Stimulated activated CD8-positive, alpha-beta memory T cell treated with anti-CD3 and anti-CD28 coated beads, Interleukin-7, amount 100 ng/mL, for 1 hour (primary cell): Measurements from ENCODE around the gene PUSL1.
"Not testable (repeated sequence)": the region's sequence is repeated elsewhere in the genome, so short reads cannot be mapped to it uniquely, and the experiment has no call there.

ENCODE experiments used
- DNase-seq, 2 donors: peaks; one replicate each; pipeline ENCODE4 v3.0.0-alpha.2; 2020; ENCODE audit warnings: low read depth in 2 of 2

PUSL1 gene

DNA sequence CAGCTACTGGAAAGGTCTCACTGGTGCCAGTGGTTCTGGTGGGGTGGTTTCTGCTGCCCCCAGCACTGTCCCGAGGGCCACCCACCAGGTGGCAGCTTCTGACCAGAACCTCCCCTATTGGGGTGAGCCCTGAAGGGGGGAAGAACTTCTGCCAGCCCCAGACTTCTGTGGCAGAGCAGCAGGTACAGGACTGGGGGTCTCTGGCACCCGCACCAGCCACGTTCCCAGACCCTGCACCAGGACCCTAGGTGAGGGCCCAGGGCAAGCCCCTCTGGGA, 1.6 kb downstream of the PUSL1 start:
- no peak for DNase-seq

DNA sequence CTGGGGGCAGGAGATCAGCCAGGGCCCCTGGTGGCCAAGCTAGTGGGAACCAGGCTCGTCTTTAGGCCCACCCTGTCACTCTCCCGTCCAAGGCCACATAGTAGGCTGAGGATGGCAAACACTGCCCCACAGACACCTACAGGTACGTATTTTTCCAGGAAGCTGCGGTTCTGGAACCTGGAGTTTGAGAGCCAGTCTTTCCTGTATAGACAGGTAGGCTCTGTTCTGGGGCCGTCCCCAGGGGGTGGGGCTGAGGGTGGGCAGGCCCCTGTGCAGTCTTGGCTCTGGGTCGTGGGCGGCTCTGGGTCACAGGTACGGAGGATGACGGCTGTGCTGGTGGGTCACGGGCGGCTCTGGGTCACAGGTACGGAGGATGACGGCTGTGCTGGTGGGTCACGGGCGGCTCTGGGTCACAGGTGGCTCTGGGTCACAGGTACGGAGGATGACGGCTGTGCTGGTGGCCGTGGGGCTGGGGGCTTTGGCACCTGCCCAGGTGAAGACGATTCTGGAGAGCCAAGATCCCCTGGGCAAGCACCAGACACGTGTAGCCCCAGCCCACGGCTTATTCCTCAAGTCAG, 2.2 kb downstream of the PUSL1 start:
- no peak for DNase-seq

DNA sequence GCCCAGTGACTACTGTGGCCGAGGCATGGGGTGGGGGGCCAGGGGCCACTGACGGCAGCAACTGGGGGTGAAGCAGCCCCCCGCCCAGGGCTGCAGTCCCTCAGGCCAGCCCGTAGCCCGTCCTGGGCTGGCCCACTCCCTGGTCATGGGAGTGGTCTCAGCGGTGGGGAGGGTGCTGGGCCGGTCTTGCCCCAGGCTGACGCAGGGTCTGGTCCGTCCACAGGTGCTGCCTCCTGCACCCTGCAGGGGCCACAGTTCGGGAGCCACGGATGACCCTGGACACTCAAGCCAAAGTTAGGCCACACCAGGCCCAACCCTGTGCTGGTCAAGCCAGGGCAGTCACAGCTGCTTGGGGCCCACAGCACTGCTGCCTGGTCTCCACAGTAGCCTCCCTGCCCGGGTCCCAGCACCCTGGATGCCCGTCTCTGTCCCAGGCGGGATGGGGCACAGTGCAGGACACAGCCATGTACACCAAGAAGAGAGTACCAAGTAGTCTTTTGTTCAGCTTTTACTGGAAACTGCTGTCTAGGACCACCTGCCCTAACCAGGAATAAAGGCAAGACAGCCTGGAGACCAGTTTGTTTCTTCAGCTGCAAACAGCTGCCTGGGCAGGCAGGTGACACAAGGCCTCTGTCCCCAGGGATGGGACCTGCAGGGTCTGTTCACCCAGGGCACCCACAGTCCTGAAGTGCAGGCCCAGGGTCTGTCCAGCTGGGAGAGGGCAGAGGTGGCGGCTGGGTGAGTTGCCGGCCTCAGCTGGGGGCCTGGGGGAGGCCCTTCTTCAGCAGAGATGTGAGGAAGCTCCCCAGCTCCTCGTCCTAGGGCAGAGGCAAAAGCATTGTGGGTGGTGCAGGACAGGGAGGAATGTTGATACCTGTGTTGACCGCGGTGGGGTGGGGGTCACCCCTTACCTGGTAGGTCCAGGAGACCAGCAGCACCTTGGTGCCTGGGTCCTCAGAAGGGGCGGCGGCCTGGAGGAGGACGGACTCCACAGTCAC, 3.0 kb downstream of the PUSL1 start:
- DNase-seq, result no peak

GRCh38 chr1:1312450-1313314, 4.3 kb downstream of the PUSL1 start:
- no peak for DNase-seq

- DNase-seq, result no peak
Measured at GRCh38 chr1:1313500-1314236, 5.3 kb downstream of the PUSL1 start.

DNA sequence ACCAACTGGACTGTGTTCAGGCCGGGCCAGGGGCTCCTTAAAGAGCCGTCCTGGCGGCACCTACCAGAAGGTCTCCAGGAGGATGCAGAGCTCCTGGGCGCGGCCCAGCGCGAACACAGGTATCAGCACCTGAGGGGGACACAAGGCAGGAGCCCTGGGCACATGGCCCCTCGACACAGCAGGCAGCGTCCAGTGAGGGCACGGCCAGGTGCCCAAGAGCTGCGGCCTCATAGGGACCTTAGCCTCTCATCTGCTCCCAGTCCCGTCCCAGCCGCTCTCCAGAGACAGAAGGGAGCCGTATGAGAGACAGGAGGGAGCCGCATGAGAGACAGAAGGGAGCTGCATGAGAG, 5.8 kb downstream of the PUSL1 start:
- no peak for DNase-seq

- no peak for DNase-seq
Measured at GRCh38 chr1:1314678-1315335, 6.4 kb downstream of the PUSL1 start.

- no peak for DNase-seq
Measured at GRCh38 chr1:1315435-1315954, 7.1 kb downstream of the PUSL1 start.

DNA sequence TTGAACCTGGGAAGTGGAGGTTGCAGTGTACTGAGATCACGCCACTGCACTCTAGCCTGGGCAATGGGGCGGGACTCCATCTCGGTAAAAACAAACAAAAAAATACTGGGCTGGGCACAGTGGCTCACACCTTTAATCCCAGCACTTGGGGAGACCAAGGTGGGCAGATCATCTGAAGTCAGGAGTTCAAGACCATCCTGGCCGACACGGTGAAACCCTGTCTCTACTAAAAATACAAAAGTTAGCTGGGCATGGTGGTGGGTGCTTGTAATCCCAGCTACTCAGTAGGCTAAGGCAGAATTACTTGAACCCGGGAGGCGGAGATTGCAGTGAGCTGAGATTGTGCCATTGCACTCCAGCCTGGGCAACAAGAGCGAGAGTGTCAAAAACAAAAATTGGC, 7.8 kb downstream of the PUSL1 start:
- DNase-seq, result not testable (repeated sequence)

GRCh38 chr1:1317420-1317819, 9.0 kb downstream of the PUSL1 start:
- DNase-seq, result no peak

DNA sequence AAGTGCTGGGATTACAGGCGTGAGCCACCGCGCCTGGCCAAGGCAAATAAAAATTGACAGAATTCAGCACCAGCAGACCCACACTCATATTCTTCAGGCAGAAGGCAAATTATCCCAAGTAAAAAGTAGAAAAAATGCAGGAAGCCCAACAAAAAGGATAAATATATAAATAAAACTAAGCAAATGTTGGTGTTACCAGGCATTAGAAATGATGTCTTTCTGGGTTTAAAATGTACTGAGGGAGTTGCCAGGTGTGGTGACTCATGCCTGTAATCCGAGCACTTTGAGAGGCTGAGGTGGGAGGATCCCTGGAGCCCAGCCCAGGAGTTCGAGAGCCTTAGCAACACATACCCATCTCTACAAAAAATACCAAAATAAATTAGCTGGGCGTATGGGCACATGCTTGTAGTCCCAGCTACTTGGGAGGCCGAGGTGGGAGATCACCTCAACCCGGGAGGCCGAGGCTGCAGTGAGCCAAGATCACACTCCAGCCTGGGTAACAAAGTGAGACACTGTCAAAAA, 9.8 kb downstream of the PUSL1 start:
- no peak for DNase-seq

GRCh38 chr1:1318777-1319645, 10.6 kb downstream of the PUSL1 start:
- DNase-seq, result no peak

DNA sequence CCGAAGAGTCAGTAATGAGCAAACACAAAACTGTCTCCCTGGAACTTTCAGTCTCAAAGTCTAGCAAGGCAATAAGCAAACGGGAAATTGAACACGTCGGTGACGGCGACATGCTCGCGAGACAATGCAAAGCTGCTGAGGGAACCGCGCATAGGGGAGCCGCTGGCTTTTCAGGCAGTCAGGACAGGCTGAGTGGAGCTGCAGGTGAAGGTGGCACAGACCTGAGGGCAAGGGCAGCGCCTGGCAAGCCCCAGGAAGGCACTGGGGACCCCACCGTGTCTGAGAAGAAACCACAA, 11.2 kb downstream of the PUSL1 start:
- DNase-seq, result no peak

DNA sequence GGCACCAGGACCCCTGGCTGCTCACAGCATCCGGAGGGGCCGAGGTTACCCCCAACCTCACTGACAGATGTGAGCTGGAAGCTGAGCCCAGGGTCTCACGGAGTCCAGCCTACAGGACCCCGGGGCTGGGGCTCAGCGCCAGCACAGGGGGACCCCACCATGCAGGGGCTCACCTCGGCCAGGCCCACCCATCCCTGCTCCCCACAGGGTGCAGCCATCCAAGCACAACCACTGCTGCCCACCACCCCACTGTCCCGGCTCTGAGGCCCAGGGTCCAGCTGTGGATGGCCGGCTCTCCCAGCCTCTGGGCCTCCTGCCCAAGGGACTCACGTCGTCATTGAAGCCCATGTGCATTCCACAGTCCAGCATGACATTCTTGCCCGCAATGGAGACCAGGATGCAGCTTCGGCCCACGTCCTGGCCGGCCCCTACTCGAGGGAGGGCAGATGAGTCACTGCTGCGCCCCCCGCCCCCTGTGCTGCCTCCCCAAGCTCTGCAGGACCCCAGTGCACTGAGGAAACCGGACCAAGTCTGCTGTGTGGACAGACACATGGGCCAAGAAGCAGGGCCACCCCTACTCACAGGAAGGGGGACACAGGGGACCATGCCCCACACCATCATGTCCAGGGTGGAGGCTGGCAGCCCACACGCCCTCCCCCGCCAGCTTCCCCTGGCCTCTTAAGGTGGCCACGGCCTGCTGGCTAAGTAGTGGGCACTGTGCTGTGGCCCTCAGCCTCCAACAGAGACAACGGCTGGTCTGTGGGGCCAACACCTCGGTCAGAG, 12.5 kb downstream of the PUSL1 start:
- DNase-seq, result no peak

DNA sequence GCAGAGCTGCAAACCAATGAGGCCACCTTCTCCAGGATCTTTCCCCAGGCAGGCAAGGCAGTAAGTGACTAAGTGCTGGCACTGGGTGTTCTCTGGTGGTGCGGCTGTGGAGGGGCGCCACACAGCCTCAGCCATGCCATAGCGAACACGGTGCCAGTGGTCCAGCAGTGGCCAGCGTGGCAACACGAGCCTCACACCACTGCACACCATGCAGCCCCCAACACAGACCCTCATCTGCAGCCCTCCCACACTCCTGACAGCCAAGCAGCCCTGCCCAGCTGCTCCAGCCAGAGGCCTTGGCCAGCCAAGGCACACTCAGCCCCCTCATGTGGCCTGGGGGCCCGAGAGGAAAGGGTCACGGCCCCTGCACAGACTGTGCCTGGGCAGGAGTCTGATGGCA, 13.1 kb downstream of the PUSL1 start:
- no peak for DNase-seq

DNA sequence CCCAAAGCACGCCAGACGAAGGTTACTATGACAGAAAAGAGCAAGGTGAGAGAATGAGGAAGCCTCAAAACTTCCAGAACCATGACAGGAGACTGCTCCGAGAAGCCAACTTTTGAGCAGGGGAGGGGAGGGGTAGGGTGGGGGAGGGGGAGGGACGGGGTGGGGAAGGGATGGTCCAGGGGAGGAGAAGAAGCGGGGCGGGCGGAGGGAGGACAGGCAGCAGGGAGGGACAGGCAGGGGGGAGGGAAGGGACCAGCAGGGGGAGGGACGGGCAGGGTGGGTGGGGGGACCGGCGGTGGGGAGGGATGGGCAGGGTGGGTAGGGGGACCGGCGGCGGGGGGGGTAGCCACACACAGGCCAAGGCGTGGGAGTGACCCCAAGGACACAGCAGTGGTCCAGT, 14.0 kb downstream of the PUSL1 start:
- no peak for DNase-seq

- no peak for DNase-seq
Measured at GRCh38 chr1:1322952-1323351, 14.6 kb downstream of the PUSL1 start.

DNA sequence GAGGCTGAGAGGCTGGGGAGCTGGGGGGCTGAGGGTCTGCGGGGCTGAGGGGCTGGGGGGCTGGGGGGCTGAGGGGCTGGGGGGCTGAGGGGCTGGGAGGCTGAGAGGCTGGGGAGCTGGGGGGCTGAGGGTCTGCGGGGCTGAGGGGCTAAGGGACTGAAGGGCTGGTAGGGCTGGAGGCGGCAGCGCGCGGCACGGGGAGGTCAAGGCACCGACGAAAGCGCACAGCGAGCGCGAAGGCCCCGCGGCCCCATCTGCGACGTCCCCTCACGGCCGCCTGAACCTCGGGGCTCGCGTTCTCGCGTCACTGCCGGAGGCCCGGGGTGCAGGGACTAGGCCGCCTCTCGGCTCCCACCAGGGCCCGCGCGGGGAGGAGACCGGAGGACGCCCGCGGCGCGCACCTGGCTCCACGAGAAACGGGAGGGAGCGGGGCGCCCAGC, 15.7 kb downstream of the PUSL1 start:
- DNase-seq, result no peak
